ENCODE measurements around the gene SEPHS2. TPM values are rescaled to one million over a fixed set of nuclear protein-coding genes. Genes with fewer than 3 reads are reported as not detected.

The SEPHS2 gene
- total RNA-seq, 1 donor from 2014 or later: 9.0 TPM

DNA sequence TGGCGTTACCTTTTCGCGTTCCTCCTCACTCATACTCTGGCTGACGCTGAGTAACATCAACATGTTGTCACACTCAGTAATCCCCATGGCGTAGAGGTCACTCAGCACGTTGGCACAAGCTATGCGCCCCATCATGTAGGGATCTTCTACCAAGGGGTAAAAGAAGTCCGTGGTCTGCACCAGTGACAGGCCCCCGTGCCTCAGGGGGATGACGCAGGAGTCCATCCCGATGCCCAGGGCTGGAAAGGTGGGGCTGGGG is 596 bp downstream of the SEPHS2 start:
- peak overlapping the region; percentile 90 for H2AFZ ChIP-seq (replicated peaks)
- H3K4me3 ChIP-seq: peak overlapping the region; percentile 82
- Mint-ChIP-seq H3K4me1 (peaks cover 24% of the 10 kb centered on the region), H3K27ac (no peak overlapping the region), H3K27me3 (ENCODE audit: insufficient read depth, low read depth) (peaks cover 7% of the 10 kb centered on the region), H3K36me3 (peaks cover 16% of the 10 kb centered on the region), H3K4me3 (peak overlapping the region; percentile 82), H3K9me3 (peaks cover 5% of the 10 kb centered on the region)
- H3K9ac ChIP-seq: no peak overlapping the region
- H3K79me2 ChIP-seq (ENCODE audit: low read depth): peaks cover 13% of the 10 kb centered on the region
- H4K20me1 ChIP-seq (ENCODE audit: low read depth): no peaks in the 10 kb centered on the region
- H3K4me1 ChIP-seq: peaks cover 7% of the 10 kb centered on the region
- no peak for DNase-seq (ENCODE audit: low spot score)
- H3F3A ChIP-seq (ENCODE audit: low read depth): peaks cover 11% of the 10 kb centered on the region
- no peaks in the 10 kb centered on the region for H3K9me3 ChIP-seq (ENCODE audit: low read depth)
- no peak overlapping the region for H3K27ac ChIP-seq
- peak overlapping the region; percentile 87 for H3K4me2 ChIP-seq
- no peaks in the 10 kb centered on the region for H3K27me3 ChIP-seq
- H3K36me3 ChIP-seq: no peaks in the 10 kb centered on the region
- TF ChIP-seq EZH2phosphoT487 (IDR thresholded peaks at IDR 0.05) (no peak), EZH2 (IDR thresholded peaks at IDR 0.05) (no peak), CTCF (IDR thresholded peaks at IDR 0.05) (no peak)

DNA sequence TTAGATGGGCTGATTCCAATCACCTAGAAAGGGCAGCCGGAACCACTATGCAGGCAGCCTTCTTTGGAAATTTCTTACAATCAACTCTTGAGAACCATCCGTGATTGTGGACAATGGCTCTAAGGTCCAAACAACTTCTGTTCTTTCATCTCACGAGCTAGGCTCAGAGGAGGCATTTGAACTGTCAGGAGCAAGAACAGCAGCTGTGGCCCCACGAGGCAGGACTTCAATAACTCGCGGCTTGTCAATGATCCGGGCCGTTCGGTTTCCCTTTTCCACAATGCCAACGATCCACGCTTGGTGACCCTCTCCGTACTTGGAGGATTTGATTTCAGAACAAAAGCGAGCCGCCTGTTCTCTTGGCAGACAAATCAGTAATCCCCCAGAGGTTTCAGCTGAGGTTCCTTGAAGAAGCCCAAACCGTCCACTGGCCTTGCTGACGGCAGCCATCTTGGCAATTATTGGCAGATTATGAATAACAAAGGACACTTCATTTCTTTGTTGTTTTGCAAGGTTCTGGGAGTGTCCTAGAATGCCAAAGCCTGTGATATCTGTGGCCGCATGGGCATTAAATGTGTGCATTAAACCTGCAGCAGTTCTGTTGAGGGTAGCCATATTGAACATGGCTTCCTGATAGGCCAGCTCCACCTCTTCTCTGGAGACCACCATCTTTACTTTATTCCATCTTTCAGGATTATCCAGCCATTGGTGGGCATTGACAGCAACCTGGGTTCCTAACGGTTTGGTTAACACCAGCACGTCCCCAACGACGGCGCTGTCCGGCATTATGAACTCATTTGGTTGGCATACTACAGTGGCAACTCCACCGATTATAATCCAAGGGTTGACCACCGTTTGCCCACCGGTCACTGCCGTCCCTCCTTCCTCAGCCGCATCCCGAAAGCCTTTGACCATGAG is 1.2 kb downstream of the SEPHS2 start:
- no peak overlapping the region for H3K27ac Mint-ChIP-seq
- peaks cover 13% of the 10 kb centered on the region for H3K79me2 ChIP-seq (ENCODE audit: low read depth)
- H3K27me3 Mint-ChIP-seq (ENCODE audit: insufficient read depth, low read depth): peaks cover 7% of the 10 kb centered on the region
- H3F3A ChIP-seq (ENCODE audit: low read depth): peaks cover 11% of the 10 kb centered on the region
- no peak overlapping the region for H3K27ac ChIP-seq
- H2AFZ ChIP-seq (replicated peaks): peak overlapping the region; percentile 90
- peaks cover 7% of the 10 kb centered on the region for H3K4me1 ChIP-seq
- no peaks in the 10 kb centered on the region for H4K20me1 ChIP-seq (ENCODE audit: low read depth)
- no peak for DNase-seq (ENCODE audit: low spot score)
- peaks cover 16% of the 10 kb centered on the region for H3K36me3 Mint-ChIP-seq
- H3K4me2 ChIP-seq: peak overlapping the region; percentile 87
- peaks cover 24% of the 10 kb centered on the region for H3K4me1 Mint-ChIP-seq
- peaks cover 5% of the 10 kb centered on the region for H3K9me3 Mint-ChIP-seq
- H3K4me3 Mint-ChIP-seq: peak overlapping the region; percentile 82
- peak overlapping the region; percentile 82 for H3K4me3 ChIP-seq
- no peaks in the 10 kb centered on the region for H3K36me3 ChIP-seq
- TF ChIP-seq CTCF (IDR thresholded peaks at IDR 0.05): no peak
- TF ChIP-seq EZH2phosphoT487 (IDR thresholded peaks at IDR 0.05): no peak
- TF ChIP-seq EZH2 (IDR thresholded peaks at IDR 0.05): no peak
- H3K27me3 ChIP-seq: no peaks in the 10 kb centered on the region
- no peak overlapping the region for H3K9ac ChIP-seq
- no peaks in the 10 kb centered on the region for H3K9me3 ChIP-seq (ENCODE audit: low read depth)

GRCh38 chr16:30443631-30444030 is 2.0 kb downstream of the SEPHS2 start:
- no peaks in the 10 kb centered on the region for H3K36me3 ChIP-seq
- Mint-ChIP-seq H3K27ac (no peak overlapping the region), H3K4me1 (peaks cover 24% of the 10 kb centered on the region), H3K4me3 (peak overlapping the region; percentile 82), H3K36me3 (peaks cover 16% of the 10 kb centered on the region), H3K9me3 (peaks cover 5% of the 10 kb centered on the region), H3K27me3 (ENCODE audit: insufficient read depth, low read depth) (peaks cover 10% of the 10 kb centered on the region)
- no peak overlapping the region for H3K4me2 ChIP-seq
- no peak overlapping the region for H2AFZ ChIP-seq (replicated peaks)
- no peak overlapping the region for H3K9ac ChIP-seq
- DNase-seq (ENCODE audit: low spot score): no peak
- H3K27me3 ChIP-seq: no peaks in the 10 kb centered on the region
- H4K20me1 ChIP-seq (ENCODE audit: low read depth): no peaks in the 10 kb centered on the region
- H3K9me3 ChIP-seq (ENCODE audit: low read depth): no peaks in the 10 kb centered on the region
- peaks cover 7% of the 10 kb centered on the region for H3K4me1 ChIP-seq
- peaks cover 13% of the 10 kb centered on the region for H3K79me2 ChIP-seq (ENCODE audit: low read depth)
- H3F3A ChIP-seq (ENCODE audit: low read depth): peaks cover 11% of the 10 kb centered on the region
- H3K27ac ChIP-seq: no peak overlapping the region
- TF ChIP-seq CTCF (IDR thresholded peaks at IDR 0.05) (no peak), EZH2phosphoT487 (IDR thresholded peaks at IDR 0.05) (no peak), EZH2 (IDR thresholded peaks at IDR 0.05) (no peak)
- H3K4me3 ChIP-seq: no peak overlapping the region
